ENCODE data around the gene COP1. TPM values are rescaled to one million over a fixed set of nuclear protein-coding genes. Genes with fewer than 3 reads are reported as not detected.
"Not testable (repeated sequence)": the region's sequence is repeated elsewhere in the genome, so short reads cannot be mapped to it uniquely, and the experiment has no call there.

The COP1 gene
- total and polyA plus RNA-seq, 2 of the 8 experiments (the other 6 are each of a cell fraction or from before 2014, with no cell fraction given) = 26.2 to 44.9 TPM

DNA sequence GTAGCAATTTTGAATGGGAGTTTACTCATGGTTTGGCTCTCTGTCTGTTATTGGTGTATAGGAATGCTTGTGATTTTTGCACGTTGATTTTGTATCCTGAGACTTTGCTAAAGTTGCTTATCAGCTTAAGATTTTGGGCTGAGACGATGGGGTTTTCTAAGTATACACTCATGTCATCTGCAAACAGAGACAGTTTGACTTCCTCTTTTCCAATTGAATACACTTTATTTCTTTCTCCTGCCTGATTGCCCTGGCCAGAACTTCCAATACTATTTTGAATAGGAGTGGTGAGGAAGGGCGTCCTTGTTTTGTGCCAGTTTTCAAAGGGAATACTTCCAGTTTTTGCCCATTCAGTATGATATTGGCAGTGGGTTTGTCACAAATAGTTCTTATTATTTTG lies 26.6 kb upstream of the COP1 start:
- H3K79me2 ChIP-seq (ENCODE audit: control insufficient read depth in 1 of 2, insufficient read depth in 2 of 2, low read length in 2 of 2); H4K20me1 ChIP-seq (replicated peaks in 1 of 2; ENCODE audit: control insufficient read depth in 1 of 2, insufficient read depth in 2 of 2, low read length in 2 of 2); H3K18ac ChIP-seq (ENCODE audit: extremely low read depth, low read length); H4K8ac ChIP-seq (ENCODE audit: extremely low read depth, insufficient read depth, low read length); FAIRE-seq; H2AK5ac ChIP-seq (ENCODE audit: low read depth, low read length); H3K14ac ChIP-seq (ENCODE audit: insufficient read length); H3K9ac ChIP-seq (replicated peaks in 1 of 4; ENCODE audit: extremely low read depth in 1 of 4, low read depth in 3 of 4, low read length in 3 of 4); H3K27ac ChIP-seq (ENCODE audit: low read depth, low read length); CTCF ChIA-PET (ENCODE audit: partially characterized antibody); H3K23me2 ChIP-seq (ENCODE audit: low read depth, low read length); H2BK12ac ChIP-seq (ENCODE audit: low read depth, low read length); H2BK5ac ChIP-seq (ENCODE audit: low read depth, low read length); POLR2A ChIA-PET (ENCODE audit: partially characterized antibody); H3K9me3 ChIP-seq (ENCODE audit: insufficient read depth in 2 of 2, low read depth in 1 of 2, low read length in 1 of 2); DNase-seq (ENCODE audit: low read depth in 1 of 2, low spot score in 2 of 2); H2BK15ac ChIP-seq (ENCODE audit: low read length); H3K23ac ChIP-seq (ENCODE audit: insufficient read length); H3K4ac ChIP-seq (replicated peaks; ENCODE audit: insufficient read length, low read depth, low read length); H3K4me1 ChIP-seq (replicated peaks in 1 of 4; ENCODE audit: control insufficient read depth in 3 of 4, insufficient read depth in 4 of 4, low read length in 3 of 4); H3K36me3 ChIP-seq (ENCODE audit: control insufficient read depth in 2 of 4, insufficient read depth in 4 of 4, low read length in 3 of 4); H2BK20ac ChIP-seq (ENCODE audit: low read length); H3K56ac ChIP-seq (replicated peaks; ENCODE audit: insufficient read length, low read depth, low read length); H3K4me2 ChIP-seq (ENCODE audit: insufficient read depth in 1 of 2, low read depth in 2 of 2, low read length in 2 of 2); H2AFZ ChIP-seq (ENCODE audit: low read length); H4K5ac ChIP-seq (ENCODE audit: insufficient read length, low read depth, low read length); H3K27me3 ChIP-seq (replicated peaks in 1 of 4; ENCODE audit: control insufficient read depth in 3 of 4, extremely low read depth in 1 of 4, insufficient read depth in 3 of 4, low read length in 3 of 4); H2BK120ac ChIP-seq (replicated peaks; ENCODE audit: low read depth, low read length); H4K91ac ChIP-seq (replicated peaks; ENCODE audit: insufficient read length, low read length); H3K4me3 ChIP-seq (ENCODE audit: extremely low read depth in 1 of 4, insufficient read depth in 2 of 4, low read depth in 3 of 4, low read length in 4 of 4); H3K79me1 ChIP-seq (ENCODE audit: low read depth, low read length): not testable (repeated sequence)
- 86% methylated on average over 3 of the region's 3 CpGs; no CpG with 5 or more reads in 1 of the 2 experiments for WGBS, 2 experiments (ENCODE audit: extremely low coverage in 1 of 2, insufficient coverage in 1 of 2, insufficient read length in 1 of 2, insufficient replicate concordance in 2 of 2, low coverage in 1 of 2, low lambda C conversion rate in 2 of 2, missing lambda C conversion rate in 1 of 2)
